ENCODE results near the gene PPP1R27. TPM values are rescaled to one million over a fixed set of nuclear protein-coding genes. Genes with fewer than 3 reads are reported as not detected.

Gene PPP1R27
- total RNA-seq, 1 donor = not detected

DNA sequence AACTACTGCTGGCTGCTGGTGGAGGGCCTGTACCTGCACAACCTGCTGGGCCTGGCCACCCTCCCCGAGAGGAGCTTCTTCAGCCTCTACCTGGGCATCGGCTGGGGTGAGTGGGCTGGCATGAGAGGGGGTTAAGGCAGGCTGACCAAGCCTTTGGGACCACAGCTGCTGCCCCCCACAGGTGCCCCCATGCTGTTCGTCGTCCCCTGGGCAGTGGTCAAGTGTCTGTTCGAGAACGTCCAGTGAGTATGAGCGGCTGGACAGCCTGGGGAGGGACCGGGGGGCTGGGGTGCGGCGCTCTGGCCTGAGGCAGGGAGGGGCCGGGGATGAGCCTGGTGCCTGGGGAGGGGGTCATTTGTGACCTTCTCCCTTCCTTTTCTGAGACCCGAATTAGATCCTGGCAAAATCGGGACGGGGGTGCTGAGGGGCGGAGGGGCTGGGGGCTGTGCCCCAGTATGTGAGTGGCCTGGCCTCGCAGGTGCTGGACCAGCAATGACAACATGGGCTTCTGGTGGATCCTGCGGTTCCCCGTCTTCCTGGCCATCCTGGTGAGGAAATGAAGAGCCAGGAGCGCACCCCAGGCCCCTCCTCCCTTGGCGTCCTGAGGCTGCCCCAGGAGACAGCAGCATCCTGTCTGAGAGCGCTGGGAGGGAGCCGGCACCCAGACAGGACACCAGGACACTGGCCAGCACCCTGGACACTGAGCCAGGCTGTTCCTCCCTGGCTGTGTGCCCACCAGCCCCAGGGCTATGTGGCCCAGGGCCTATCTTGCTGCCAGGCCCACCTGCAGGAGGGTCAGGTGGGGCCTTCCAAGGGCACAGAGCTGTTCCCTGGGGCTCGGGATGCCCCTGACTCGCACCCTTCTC lies 22.9 kb downstream of the PPP1R27 start:
- Histone ChIP-seq H3K27ac (ENCODE audit: low read depth, low read length) (no peak overlapping the region), H3K4me2 (ENCODE audit: insufficient read depth, low read length) (no peak overlapping the region)

DNA sequence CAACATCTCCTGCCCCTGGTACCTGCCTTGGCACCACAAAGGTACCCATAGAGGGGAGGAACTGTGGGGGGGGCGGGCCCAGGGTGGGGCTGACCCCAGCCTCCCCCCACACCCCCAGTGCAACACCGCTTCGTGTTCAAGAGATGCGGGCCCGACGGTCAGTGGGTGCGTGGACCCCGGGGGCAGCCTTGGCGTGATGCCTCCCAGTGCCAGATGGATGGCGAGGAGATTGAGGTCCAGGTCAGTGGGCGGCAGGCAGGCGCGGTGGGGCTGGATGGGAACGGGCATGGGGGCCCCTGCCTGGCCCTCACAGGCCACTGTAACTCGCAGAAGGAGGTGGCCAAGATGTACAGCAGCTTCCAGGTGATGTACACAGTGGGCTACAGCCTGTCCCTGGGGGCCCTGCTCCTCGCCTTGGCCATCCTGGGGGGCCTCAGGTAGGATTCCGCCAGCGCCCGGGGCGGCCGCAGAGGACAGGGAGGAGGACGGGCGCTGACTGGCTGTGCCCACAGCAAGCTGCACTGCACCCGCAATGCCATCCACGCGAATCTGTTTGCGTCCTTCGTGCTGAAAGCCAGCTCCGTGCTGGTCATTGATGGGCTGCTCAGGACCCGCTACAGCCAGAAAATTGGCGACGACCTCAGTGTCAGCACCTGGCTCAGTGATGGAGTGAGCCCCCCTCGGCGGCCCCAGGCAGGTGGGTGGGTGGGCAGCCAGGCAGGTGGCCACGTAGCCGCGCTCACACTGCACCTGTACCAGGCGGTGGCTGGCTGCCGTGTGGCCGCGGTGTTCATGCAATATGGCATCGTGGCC lies 23.8 kb downstream of the PPP1R27 start:
- Histone ChIP-seq H3K4me3 (ENCODE audit: insufficient read depth, low read length) (no peak overlapping the region), H4K20me1 (ENCODE audit: insufficient read depth, low read length) (no peaks in the 10 kb centered on the region), H3K27ac (ENCODE audit: low read depth, low read length) (no peak overlapping the region), H2AFZ (ENCODE audit: low read length) (no peak overlapping the region), H3K4me2 (ENCODE audit: insufficient read depth, low read length) (no peak overlapping the region), H3K9me3 (ENCODE audit: low read depth, low read length) (no peaks in the 10 kb centered on the region), H3K4me1 (ENCODE audit: insufficient read depth, low read length) (no peaks in the 10 kb centered on the region), H3K36me3 (ENCODE audit: insufficient read depth, low read length) (no peaks in the 10 kb centered on the region), H3K27me3 (ENCODE audit: insufficient read depth, low read length) (peaks cover 28% of the 10 kb centered on the region), H3K79me2 (ENCODE audit: insufficient read depth, low read length) (no peaks in the 10 kb centered on the region)
- TF ChIP-seq, protein P1, sequence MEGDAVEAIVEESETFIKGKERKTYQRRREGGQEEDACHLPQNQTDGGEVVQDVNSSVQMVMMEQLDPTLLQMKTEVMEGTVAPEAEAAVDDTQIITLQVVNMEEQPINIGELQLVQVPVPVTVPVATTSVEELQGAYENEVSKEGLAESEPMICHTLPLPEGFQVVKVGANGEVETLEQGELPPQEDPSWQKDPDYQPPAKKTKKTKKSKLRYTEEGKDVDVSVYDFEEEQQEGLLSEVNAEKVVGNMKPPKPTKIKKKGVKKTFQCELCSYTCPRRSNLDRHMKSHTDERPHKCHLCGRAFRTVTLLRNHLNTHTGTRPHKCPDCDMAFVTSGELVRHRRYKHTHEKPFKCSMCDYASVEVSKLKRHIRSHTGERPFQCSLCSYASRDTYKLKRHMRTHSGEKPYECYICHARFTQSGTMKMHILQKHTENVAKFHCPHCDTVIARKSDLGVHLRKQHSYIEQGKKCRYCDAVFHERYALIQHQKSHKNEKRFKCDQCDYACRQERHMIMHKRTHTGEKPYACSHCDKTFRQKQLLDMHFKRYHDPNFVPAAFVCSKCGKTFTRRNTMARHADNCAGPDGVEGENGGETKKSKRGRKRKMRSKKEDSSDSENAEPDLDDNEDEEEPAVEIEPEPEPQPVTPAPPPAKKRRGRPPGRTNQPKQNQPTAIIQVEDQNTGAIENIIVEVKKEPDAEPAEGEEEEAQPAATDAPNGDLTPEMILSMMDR (IDR thresholded peaks at IDR 0.05; ENCODE audit: extremely low read depth, low read depth, low read length) = no peak
- DNase-seq (ENCODE audit: insufficient read length, low spot score, missing footprints) = no peak

More for the DNA sequence above, 22.9 kb downstream of the PPP1R27 start:
- H3K27me3 ChIP-seq (ENCODE audit: insufficient read depth, low read length) = peaks cover 19% of the 10 kb centered on the region
- no peaks in the 10 kb centered on the region for H4K20me1 ChIP-seq (ENCODE audit: insufficient read depth, low read length)
- H2AFZ ChIP-seq (ENCODE audit: low read length) = no peak overlapping the region
- H3K36me3 ChIP-seq (ENCODE audit: insufficient read depth, low read length) = no peaks in the 10 kb centered on the region
- no peak for DNase-seq (ENCODE audit: insufficient read length, low spot score, missing footprints)
- no peaks in the 10 kb centered on the region for H3K79me2 ChIP-seq (ENCODE audit: insufficient read depth, low read length)
- TF ChIP-seq, protein P1 (IDR thresholded peaks at IDR 0.05; ENCODE audit: extremely low read depth, low read depth, low read length) = no peak
- no peaks in the 10 kb centered on the region for H3K9me3 ChIP-seq (ENCODE audit: low read depth, low read length)
- no peak overlapping the region for H3K4me3 ChIP-seq (ENCODE audit: insufficient read depth, low read length)
- H3K4me1 ChIP-seq (ENCODE audit: insufficient read depth, low read length) = no peaks in the 10 kb centered on the region

DNA sequence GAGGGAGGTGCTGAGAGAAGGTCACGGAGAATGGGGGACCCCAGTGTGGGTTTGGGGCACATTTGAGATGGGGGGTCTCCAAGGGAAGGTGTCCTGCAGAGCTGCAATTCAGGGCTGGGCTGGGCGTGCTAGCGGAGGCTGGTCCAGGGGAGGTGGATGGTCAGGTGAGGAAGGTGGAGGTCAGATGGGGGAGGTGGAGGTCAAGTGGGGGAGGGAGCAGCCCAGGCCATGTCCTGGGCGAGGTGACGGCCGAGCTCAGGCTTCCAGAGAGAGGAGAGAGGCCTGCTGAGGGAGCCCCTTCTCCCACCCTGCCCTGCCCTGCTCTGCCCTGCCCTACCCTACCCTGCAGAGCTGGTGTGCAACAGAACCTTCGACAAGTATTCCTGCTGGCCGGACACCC lies 24.4 kb downstream of the PPP1R27 start:
- Histone ChIP-seq H3K4me3 (ENCODE audit: insufficient read depth, low read length) (no peak overlapping the region), H3K36me3 (ENCODE audit: insufficient read depth, low read length) (no peaks in the 10 kb centered on the region), H3K4me2 (ENCODE audit: insufficient read depth, low read length) (no peak overlapping the region), H3K79me2 (ENCODE audit: insufficient read depth, low read length) (no peaks in the 10 kb centered on the region), H4K20me1 (ENCODE audit: insufficient read depth, low read length) (no peaks in the 10 kb centered on the region), H2AFZ (ENCODE audit: low read length) (no peak overlapping the region), H3K27me3 (ENCODE audit: insufficient read depth, low read length) (peaks cover 32% of the 10 kb centered on the region), H3K9me3 (ENCODE audit: low read depth, low read length) (no peaks in the 10 kb centered on the region), H3K4me1 (ENCODE audit: insufficient read depth, low read length) (no peaks in the 10 kb centered on the region), H3K27ac (ENCODE audit: low read depth, low read length) (no peak overlapping the region)
- DNase-seq (ENCODE audit: insufficient read length, low spot score, missing footprints) = no peak
- TF ChIP-seq, protein P1 (IDR thresholded peaks at IDR 0.05; ENCODE audit: extremely low read depth, low read depth, low read length) = no peak

DNA sequence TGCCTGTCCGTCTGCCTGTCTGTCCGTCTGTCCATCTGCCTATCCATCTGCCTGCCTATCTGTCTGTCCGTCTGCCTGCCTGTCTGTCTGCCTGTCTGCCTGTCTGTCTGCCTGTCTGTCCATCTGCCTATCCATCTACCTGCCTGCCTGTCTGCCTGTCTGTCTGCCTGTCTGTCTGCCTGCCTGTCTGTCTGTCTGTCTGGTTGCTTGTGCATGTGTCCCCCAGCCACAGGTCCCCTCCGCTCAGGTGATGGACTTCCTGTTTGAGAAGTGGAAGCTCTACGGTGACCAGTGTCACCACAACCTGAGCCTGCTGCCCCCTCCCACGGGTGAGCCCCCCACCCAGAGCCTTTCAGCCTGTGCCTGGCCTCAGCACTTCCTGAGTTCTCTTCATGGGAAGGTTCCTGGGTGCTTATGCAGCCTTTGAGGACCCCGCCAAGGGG lies 25.3 kb downstream of the PPP1R27 start:
- Histone ChIP-seq H3K27me3 (ENCODE audit: insufficient read depth, low read length) (peaks cover 38% of the 10 kb centered on the region), H3K4me3 (ENCODE audit: insufficient read depth, low read length) (no peak overlapping the region), H3K9me3 (ENCODE audit: low read depth, low read length) (no peaks in the 10 kb centered on the region), H3K36me3 (ENCODE audit: insufficient read depth, low read length) (no peaks in the 10 kb centered on the region), H2AFZ (ENCODE audit: low read length) (no peak overlapping the region), H3K4me2 (ENCODE audit: insufficient read depth, low read length) (no peak overlapping the region), H4K20me1 (ENCODE audit: insufficient read depth, low read length) (no peaks in the 10 kb centered on the region), H3K27ac (ENCODE audit: low read depth, low read length) (no peak overlapping the region), H3K79me2 (ENCODE audit: insufficient read depth, low read length) (no peaks in the 10 kb centered on the region), H3K4me1 (ENCODE audit: insufficient read depth, low read length) (no peaks in the 10 kb centered on the region)
- no peak for DNase-seq (ENCODE audit: insufficient read length, low spot score, missing footprints)
- TF ChIP-seq, protein P1 (IDR thresholded peaks at IDR 0.05; ENCODE audit: extremely low read depth, low read depth, low read length) = no peak

Measured in osteoblast (primary cell).